GM12878 (cell line): ENCODE data around the gene RPS10.

Source experiments
- FOXK2 ChIP-seq: fragments of 450-650 bp; IDR thresholded peaks from 2 replicates; pipeline ENCODE4 v1.6.1; 2017; ENCODE audit warnings: mild to moderate bottlenecking, moderate library complexity
- JUND ChIP-seq: IDR thresholded peaks from 2 replicates; pipeline ENCODE4 v1.6.1; 2012; ENCODE audit warnings: low read depth, mild to moderate bottlenecking, low read length, improper control_type of control experiment, moderate library complexity
- POLR2AphosphoS5 ChIP-seq: IDR thresholded peaks from 2 replicates; pipeline ENCODE4 v1.6.1; 2011; ENCODE audit warnings: mild to moderate bottlenecking, low read length, inconsistent platforms
- PRDM15 ChIP-seq: fragments of 450-650 bp; formaldehyde crosslinking; IDR thresholded peaks from 2 replicates; pipeline ENCODE4 v1.4.0; 2020; ENCODE audit warnings: mild to moderate bottlenecking, moderate library complexity
- RFX5 ChIP-seq: IDR thresholded peaks from 2 replicates; pipeline ENCODE4 v1.6.1; 2011; ENCODE audit warnings: low read depth, low read length, improper control_type of control experiment
- SIN3A ChIP-seq: IDR thresholded peaks from 2 replicates; pipeline ENCODE4 v1.6.1; 2012; ENCODE audit warnings: low read depth, low read length, improper control_type of control experiment

- TF ChIP-seq FOXK2 (no peak), RFX5 (no peak), SIN3A (no peak), PRDM15 (no peak), JUND (no peak), POLR2AphosphoS5 (no peak)
These were observed 13.9 kb downstream of the RPS10 start for GRCh38 chr6:34412016-34412415.
